ENCODE measurements around the gene WNT7B.

DNA sequence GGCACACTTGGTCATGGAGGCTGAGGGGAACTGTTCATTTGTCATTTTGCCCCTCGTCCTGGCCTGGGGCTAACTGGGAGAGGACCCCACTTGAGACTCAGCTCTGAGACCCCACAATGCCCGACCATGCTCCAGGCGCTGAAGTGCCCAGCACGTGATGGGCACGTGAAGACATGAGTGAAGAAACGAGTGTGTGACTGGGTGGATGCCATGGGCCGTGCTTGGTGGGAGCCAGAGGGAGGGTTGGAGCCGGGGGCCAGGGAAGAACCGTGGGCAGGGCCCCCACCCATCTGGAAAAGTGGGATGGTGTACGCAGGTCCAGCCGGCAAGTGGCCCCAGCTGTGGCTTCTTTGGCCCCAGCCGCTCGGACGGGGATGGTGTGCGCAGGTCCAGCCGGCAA is 61.1 kb downstream of the WNT7B start:
- TF ChIP-seq POLR2A (IDR thresholded peaks at IDR 0.05) (no peak), CTCF (IDR thresholded peaks at IDR 0.05) (no peak), POLR2AphosphoS5 (IDR thresholded peaks at IDR 0.05) (no peak)

Data from transverse colon (tissue), 4 donors.